Measurements from ENCODE around the gene TRIB2.

The TRIB2 gene

GRCh38 chr2:12685145-12685544 is 31.6 kb upstream of the TRIB2 start:
- no peak overlapping the region for H3K9ac ChIP-seq (ENCODE audit: low read depth, low read length)
- no peaks in the 10 kb centered on the region for H3K36me3 ChIP-seq (ENCODE audit: insufficient read depth, low read length)
- H3K4me1 ChIP-seq (ENCODE audit: insufficient read depth, low read length) = peaks cover 14% of the 10 kb centered on the region
- H3K9me3 ChIP-seq (ENCODE audit: control insufficient read depth, insufficient read depth, low read length) = peaks cover 3% of the 10 kb centered on the region

- Histone ChIP-seq H3K9ac (ENCODE audit: low read depth, low read length) (no peak overlapping the region), H3K4me1 (ENCODE audit: insufficient read depth, low read length) (peaks cover 14% of the 10 kb centered on the region), H3K36me3 (ENCODE audit: insufficient read depth, low read length) (no peaks in the 10 kb centered on the region), H3K9me3 (ENCODE audit: control insufficient read depth, insufficient read depth, low read length) (no peaks in the 10 kb centered on the region; the same call in 1 of the 2 replicates)
Measured at GRCh38 chr2:12685956-12686355, 30.8 kb upstream of the TRIB2 start.

GRCh38 chr2:12686708-12687283 is 29.9 kb upstream of the TRIB2 start:
- no peaks in the 10 kb centered on the region for H3K36me3 ChIP-seq (ENCODE audit: insufficient read depth, low read length)
- no peak overlapping the region for H3K9ac ChIP-seq (ENCODE audit: low read depth, low read length)
- peaks cover 14% of the 10 kb centered on the region for H3K4me1 ChIP-seq (ENCODE audit: insufficient read depth, low read length)
- peaks cover 4% of the 10 kb centered on the region; the same call in 1 of the 2 replicates for H3K9me3 ChIP-seq (ENCODE audit: control insufficient read depth, insufficient read depth, low read length)

- H3K9ac ChIP-seq (ENCODE audit: low read depth, low read length) = no peak overlapping the region
- H3K36me3 ChIP-seq (ENCODE audit: insufficient read depth, low read length) = no peaks in the 10 kb centered on the region
- H3K9me3 ChIP-seq (ENCODE audit: control insufficient read depth, insufficient read depth, low read length) = peaks cover 4% of the 10 kb centered on the region; the same call in 1 of the 2 replicates
- H3K4me1 ChIP-seq (ENCODE audit: insufficient read depth, low read length) = peaks cover 14% of the 10 kb centered on the region
Measured at GRCh38 chr2:12688091-12688490, 28.6 kb upstream of the TRIB2 start.

- H3K9ac ChIP-seq (ENCODE audit: low read depth, low read length) = no peak overlapping the region
- H3K4me1 ChIP-seq (ENCODE audit: insufficient read depth, low read length) = peaks cover 14% of the 10 kb centered on the region
- no peaks in the 10 kb centered on the region for H3K36me3 ChIP-seq (ENCODE audit: insufficient read depth, low read length)
- H3K9me3 ChIP-seq (ENCODE audit: control insufficient read depth, insufficient read depth, low read length) = peaks cover 9% of the 10 kb centered on the region
Measured at GRCh38 chr2:12688893-12689292, 27.8 kb upstream of the TRIB2 start.

GRCh38 chr2:12693509-12693908 is 23.2 kb upstream of the TRIB2 start:
- peaks cover 9% of the 10 kb centered on the region for H3K9me3 ChIP-seq (ENCODE audit: control insufficient read depth, insufficient read depth, low read length)
- H3K36me3 ChIP-seq (ENCODE audit: insufficient read depth, low read length) = no peaks in the 10 kb centered on the region
- H3K4me1 ChIP-seq (ENCODE audit: insufficient read depth, low read length) = no peaks in the 10 kb centered on the region; the same call in 1 of the 2 replicates
- no peak overlapping the region for H3K9ac ChIP-seq (ENCODE audit: low read depth, low read length)

- peaks cover 9% of the 10 kb centered on the region for H3K9me3 ChIP-seq (ENCODE audit: control insufficient read depth, insufficient read depth, low read length)
Measured at GRCh38 chr2:12694990-12695774, 21.6 kb upstream of the TRIB2 start.

GRCh38 chr2:12697617-12698016 is 19.1 kb upstream of the TRIB2 start:
- Histone ChIP-seq H3K4me1 (ENCODE audit: insufficient read depth, low read length) (no peaks in the 10 kb centered on the region; the same call in 1 of the 2 replicates), H3K9ac (ENCODE audit: low read depth, low read length) (no peak overlapping the region), H3K36me3 (ENCODE audit: insufficient read depth, low read length) (no peaks in the 10 kb centered on the region), H3K9me3 (ENCODE audit: control insufficient read depth, insufficient read depth, low read length) (peaks cover 5% of the 10 kb centered on the region; the same call in 1 of the 2 replicates)

More at GRCh38 chr2:12694990-12695774, 21.6 kb upstream of the TRIB2 start:
- Histone ChIP-seq H3K9ac (ENCODE audit: low read depth, low read length) (no peak overlapping the region), H3K4me1 (ENCODE audit: insufficient read depth, low read length) (no peaks in the 10 kb centered on the region; the same call in 1 of the 2 replicates), H3K36me3 (ENCODE audit: insufficient read depth, low read length) (no peaks in the 10 kb centered on the region)

- Histone ChIP-seq H3K9me3 (ENCODE audit: control insufficient read depth, insufficient read depth, low read length) (peaks cover 3% of the 10 kb centered on the region; the same call in 1 of the 2 replicates), H3K36me3 (ENCODE audit: insufficient read depth, low read length) (no peaks in the 10 kb centered on the region; the same call in 1 of the 2 replicates), H3K9ac (ENCODE audit: low read depth, low read length) (no peak overlapping the region), H3K4me1 (ENCODE audit: insufficient read depth, low read length) (peaks cover 3% of the 10 kb centered on the region; the same call in 1 of the 2 replicates)
Measured at GRCh38 chr2:12700989-12701388, 15.7 kb upstream of the TRIB2 start.

- peaks cover 3% of the 10 kb centered on the region; the same call in 1 of the 2 replicates for H3K9me3 ChIP-seq (ENCODE audit: control insufficient read depth, insufficient read depth, low read length)
- H3K4me1 ChIP-seq (ENCODE audit: insufficient read depth, low read length) = peaks cover 3% of the 10 kb centered on the region; the same call in 1 of the 2 replicates
- H3K36me3 ChIP-seq (ENCODE audit: insufficient read depth, low read length) = no peaks in the 10 kb centered on the region; the same call in 1 of the 2 replicates
- no peak overlapping the region for H3K9ac ChIP-seq (ENCODE audit: low read depth, low read length)
Measured at GRCh38 chr2:12701786-12702167, 15.0 kb upstream of the TRIB2 start.

- peaks cover 3% of the 10 kb centered on the region; the same call in 1 of the 2 replicates for H3K4me1 ChIP-seq (ENCODE audit: insufficient read depth, low read length)
- H3K9ac ChIP-seq (ENCODE audit: low read depth, low read length) = no peak overlapping the region
- peaks cover 3% of the 10 kb centered on the region; the same call in 1 of the 2 replicates for H3K9me3 ChIP-seq (ENCODE audit: control insufficient read depth, insufficient read depth, low read length)
- no peaks in the 10 kb centered on the region; the same call in 1 of the 2 replicates for H3K36me3 ChIP-seq (ENCODE audit: insufficient read depth, low read length)
Measured at GRCh38 chr2:12702168-12703121, 14.3 kb upstream of the TRIB2 start.

- peaks cover 3% of the 10 kb centered on the region; the same call in 1 of the 2 replicates for H3K9me3 ChIP-seq (ENCODE audit: control insufficient read depth, insufficient read depth, low read length)
- no peaks in the 10 kb centered on the region; the same call in 1 of the 2 replicates for H3K36me3 ChIP-seq (ENCODE audit: insufficient read depth, low read length)
- H3K4me1 ChIP-seq (ENCODE audit: insufficient read depth, low read length) = peaks cover 3% of the 10 kb centered on the region; the same call in 1 of the 2 replicates
- H3K9ac ChIP-seq (ENCODE audit: low read depth, low read length) = no peak overlapping the region
Measured at GRCh38 chr2:12704378-12704777, 12.4 kb upstream of the TRIB2 start.

GRCh38 chr2:12705230-12705629 is 11.5 kb upstream of the TRIB2 start:
- H3K9ac ChIP-seq (ENCODE audit: low read depth, low read length) = no peak overlapping the region
- no peaks in the 10 kb centered on the region; the same call in 1 of the 2 replicates for H3K36me3 ChIP-seq (ENCODE audit: insufficient read depth, low read length)
- H3K9me3 ChIP-seq (ENCODE audit: control insufficient read depth, insufficient read depth, low read length) = peaks cover 3% of the 10 kb centered on the region; the same call in 1 of the 2 replicates
- H3K4me1 ChIP-seq (ENCODE audit: insufficient read depth, low read length) = peaks cover 3% of the 10 kb centered on the region; the same call in 1 of the 2 replicates

GRCh38 chr2:12705742-12706141 is 11.0 kb upstream of the TRIB2 start:
- Histone ChIP-seq H3K36me3 (ENCODE audit: insufficient read depth, low read length) (no peaks in the 10 kb centered on the region; the same call in 1 of the 2 replicates), H3K4me1 (ENCODE audit: insufficient read depth, low read length) (peaks cover 3% of the 10 kb centered on the region; the same call in 1 of the 2 replicates), H3K9ac (ENCODE audit: low read depth, low read length) (no peak overlapping the region), H3K9me3 (ENCODE audit: control insufficient read depth, insufficient read depth, low read length) (peaks cover 3% of the 10 kb centered on the region; the same call in 1 of the 2 replicates)

All from ES-I3 (cell line).